NK-92 treated with Interleukin-12 subunit alpha and Interleukin-12 subunit beta, amount 100 ng/mL, for 24 hours (cell line): ENCODE data around the gene PPARG.
"Not testable (repeated sequence)": the region's sequence is repeated elsewhere in the genome, so short reads cannot be mapped to it uniquely, and the experiment has no call there.

ENCODE experiments used
- DNase-seq: peaks from one replicate; lab custom pipeline; 2025; lab: John Stamatoyannopoulos, UW

The PPARG gene

DNA sequence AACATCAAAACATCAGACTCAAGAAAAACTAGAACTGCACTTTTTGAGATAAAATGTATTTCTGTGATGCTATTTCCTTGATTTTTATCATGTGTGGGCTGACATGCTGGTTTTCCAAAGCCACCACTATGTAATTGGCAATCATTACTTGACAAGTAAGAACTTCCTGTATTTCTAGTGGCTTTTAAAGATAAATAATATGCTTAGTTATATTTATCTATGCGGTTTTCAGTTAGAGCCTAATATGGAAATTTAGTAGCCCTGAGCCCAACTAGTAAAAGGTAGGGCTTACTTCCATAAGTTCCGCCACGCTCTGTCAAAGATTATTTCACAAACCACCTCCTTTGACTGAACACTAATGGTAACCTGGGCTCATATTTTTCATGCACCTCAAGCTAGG, 91.6 kb downstream of the PPARG start:
- DNase-seq, result no peak

DNA sequence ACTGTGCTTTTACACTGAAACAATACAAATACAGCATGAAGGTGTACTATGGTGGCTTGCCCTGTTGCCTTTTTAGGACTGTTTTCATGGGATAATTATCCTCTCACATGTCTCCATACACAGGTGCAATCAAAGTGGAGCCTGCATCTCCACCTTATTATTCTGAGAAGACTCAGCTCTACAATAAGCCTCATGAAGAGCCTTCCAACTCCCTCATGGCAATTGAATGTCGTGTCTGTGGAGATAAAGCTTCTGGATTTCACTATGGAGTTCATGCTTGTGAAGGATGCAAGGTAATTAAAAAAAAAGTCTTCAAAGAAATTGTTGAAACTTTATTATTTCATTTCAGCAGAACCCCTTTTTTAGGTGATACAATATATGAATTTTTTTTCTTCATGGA, 92.3 kb downstream of the PPARG start:
- DNase-seq, result no peak

DNA sequence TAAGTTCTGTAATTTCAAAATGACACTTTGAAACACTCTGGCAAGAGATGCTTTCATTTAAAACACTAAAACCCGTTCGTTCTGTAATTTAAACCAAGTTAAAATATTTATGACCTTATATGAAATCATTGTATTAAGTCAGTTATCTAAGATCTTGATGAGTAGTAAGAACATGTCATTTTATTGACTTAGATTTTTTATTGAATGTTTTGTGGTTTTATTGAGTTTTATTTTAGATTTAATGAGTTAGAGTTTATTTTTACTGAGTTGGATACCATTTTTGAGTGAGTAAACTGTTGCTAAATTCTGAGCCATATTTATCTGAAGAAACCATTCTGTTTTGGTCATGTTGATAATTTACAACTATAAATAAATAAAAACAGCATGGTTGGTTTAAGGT, 94.3 kb downstream of the PPARG start:
- DNase-seq, result no peak

DNA sequence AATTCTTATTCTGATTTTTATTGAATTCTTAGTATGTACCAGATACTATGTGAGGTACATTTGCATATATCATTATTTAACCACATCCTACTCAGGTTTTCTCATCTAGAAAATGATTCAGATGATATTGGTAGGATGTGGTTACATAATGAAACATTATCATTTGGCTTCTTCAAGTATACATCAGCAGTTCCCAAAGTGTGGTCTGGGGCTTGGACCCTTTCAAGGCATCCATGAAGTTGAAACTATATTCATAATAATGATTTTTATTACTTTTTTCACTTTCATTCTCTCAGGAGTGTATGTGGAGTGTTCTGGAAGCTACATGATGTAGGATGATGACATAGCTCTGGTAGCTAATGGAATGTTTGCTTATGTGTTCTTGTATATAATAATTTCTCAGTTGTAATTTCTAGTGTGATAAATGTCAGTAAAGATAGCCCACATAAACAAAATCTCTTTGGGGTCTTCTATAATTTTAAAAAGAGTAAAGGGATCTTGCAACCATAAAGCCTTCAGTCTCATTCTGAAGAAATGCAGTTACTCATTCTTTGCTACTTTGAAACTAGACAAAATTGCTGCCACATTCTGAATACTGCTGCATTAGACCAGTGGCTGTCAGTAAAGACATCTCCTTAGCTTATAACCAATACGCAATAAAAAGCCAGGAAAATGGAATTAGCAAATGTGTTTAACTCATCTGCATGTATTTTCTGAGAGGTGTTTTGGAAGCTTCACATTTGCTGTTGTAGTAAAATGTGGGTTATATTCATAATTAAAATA, 95.8 kb downstream of the PPARG start:
- DNase-seq, result no peak

DNA sequence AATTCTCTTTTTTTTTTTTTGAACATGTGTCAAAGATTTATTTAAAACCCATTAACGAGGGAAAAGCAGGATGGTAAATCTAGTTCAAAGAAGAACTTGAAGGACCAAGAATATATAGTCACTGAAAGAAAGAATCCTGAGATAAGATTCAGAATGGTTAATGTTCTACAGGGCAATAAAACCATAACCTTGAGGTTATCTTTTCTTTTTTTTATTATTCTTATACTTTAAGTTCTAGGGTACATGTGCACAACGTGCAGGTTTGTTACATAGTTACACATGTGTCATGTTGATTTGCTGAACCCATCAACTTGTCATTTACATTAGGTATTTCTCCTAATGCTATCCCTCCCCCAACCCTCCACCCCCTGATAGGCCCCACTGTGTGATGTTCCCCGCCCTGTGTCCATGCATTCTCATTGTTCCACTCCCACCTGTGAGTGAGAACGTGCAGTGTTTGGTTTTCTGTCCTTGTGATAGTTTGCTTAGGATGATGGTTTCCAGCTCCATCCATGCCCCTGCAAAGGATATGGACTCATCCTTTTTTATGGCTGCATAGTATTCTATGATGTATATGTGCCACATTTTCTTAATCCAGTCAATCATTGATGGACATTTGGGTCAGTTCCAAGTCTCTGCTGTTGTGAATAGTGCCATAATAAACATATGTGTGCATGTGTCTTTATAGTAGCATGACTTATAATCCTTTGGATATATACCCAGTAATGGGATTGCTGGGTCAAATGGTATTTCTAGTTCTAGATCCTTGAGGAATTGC, 97.8 kb downstream of the PPARG start:
- not testable (repeated sequence) for DNase-seq

DNA sequence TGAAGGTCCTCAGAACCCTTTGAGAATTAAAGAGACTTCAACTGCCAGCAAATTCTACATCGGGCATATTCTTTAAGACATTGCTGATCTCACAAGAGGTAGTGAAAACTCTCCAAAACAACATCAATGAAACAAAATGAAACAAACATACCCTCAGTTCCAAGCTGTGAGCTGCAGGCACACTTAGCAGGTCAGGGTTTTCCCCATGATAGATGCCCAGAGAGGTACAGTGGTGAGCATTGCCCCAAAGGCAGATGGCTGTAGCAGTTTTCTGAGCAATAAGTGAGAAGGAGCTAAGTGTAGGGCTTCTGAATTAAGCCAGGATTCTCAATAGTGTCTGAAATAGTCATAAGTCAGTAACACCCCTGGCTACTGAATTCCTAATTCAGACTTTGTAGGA, 99.3 kb downstream of the PPARG start:
- DNase-seq, result no peak

DNA sequence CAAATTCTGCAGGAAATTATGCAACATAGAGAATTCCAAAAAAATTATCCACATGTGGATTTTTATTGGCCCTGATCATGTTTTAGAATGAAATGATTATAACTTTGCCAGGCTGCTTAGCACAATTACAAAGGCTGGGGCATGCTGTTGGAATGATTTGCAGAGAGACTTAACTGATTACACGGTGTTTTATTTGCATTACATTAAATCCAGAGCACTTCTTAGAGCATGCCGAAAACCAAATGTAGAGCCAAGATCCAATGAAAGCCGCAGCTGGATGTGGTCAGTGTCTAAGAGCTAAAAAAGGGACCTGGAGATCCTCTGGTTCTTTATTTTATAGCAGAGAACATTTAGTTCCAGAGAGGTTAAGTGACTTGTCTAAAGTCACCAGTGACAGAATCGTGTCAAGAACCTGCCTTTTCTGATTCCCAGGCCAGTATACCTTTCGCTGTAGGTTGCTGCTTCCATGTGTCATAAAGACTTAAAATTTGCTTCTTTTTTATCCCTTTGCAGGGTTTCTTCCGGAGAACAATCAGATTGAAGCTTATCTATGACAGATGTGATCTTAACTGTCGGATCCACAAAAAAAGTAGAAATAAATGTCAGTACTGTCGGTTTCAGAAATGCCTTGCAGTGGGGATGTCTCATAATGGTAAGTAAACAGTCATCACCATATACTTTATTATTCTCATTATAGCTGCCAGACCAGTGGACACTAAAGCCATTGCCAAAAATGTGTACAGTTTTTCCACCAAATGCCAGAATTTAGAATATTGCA, 103.4 kb downstream of the PPARG start:
- no peak for DNase-seq

DNA sequence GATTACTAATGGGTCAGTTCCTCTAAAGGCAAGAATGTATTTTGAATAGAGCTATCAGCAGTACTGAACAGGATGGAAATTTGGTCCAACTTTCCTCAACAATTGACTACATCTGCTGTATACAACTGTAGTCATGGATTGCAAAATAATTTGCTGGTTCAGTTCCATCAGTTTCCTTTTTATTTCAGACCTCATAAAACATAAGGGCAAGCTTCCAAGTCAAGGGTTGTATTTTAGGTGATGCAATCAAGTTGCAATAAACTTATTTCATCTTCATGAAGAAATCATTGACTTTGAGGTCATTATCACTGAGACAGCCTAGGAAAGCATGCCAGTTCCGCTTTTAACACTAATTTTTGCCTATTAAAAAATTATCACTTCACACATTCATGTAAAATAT, 105.0 kb downstream of the PPARG start:
- no peak for DNase-seq

DNA sequence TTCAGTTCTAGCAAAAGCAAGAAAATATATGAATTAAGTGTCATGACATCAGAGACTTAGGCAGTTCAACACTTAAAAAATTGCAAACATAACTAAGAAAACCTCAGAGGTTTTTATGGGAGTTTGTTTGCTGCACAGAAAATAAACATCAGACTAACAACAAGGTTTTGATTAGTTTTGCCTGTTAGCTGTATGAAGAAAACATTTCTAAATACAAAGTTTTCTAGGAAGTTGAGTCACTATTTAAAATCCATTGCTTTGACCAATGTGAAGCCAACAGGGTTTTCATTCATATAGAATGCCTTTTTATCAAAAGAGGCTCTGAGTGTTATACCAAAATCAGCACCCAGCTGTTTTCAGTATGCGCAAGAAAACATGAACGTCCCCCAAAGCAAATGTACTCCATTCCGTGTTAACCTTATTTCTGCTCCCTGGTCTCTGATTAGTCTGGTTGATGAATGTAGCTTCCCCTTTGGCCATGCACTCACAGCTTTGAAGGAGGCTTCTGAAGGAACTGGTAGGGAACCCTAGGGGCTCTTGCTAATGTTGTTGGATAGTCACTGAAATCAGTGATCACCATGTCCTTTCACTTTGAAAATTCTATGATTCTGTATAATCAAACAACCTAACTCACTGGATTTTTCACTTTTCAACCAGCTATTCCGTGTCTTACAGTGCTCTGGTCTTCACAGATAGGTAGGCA, 105.8 kb downstream of the PPARG start:
- DNase-seq, result no peak

DNA sequence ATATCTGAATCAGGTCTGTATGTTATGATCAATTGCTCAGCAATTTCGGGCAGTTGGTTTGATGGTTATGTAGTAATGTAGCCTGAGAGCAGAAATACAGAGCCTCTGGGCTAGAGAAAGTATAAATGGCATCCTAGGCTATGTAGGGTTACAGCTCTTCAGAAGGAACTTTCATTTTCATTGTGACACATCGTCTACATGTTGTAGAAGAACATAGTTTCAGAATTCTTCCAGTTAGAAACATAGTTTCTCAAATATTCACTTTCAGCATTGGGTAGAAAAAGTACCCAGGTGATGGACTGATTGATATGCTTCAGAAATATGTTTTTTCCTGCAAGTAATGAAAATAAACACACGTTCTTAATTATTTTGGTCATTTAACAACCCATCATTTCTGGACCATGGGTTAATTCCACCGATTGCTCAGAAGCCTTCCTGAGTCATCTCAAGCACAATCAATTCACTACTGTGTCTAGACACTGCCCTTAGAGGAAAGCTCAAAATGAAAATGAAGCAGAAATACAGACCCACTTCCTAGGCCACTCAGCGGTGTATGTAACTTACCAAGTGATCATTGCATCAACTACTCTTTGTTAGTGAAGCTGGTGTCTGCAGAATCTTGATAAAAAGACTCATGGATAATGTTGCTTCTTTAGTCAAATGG, 106.6 kb downstream of the PPARG start:
- DNase-seq, result no peak

DNA sequence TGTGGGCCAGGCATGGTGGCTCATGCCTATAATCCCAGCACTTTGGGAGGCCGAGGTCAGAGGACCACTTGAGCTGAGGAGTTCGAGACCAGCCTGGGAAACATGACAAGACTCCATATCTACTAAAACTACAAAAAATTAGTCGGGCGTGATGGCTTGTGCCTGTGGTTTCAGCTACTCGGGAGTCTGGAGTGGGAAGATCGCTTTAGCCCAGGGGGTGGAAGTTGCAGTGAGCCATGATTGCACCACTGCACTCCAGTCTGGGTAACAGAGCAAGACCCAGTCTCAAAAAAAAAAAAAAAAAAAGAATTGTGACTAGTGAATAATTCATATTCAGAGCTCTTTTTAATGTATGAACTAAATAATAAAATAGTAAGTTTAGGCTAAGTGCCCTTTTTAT, 107.6 kb downstream of the PPARG start:
- DNase-seq, result no peak

DNA sequence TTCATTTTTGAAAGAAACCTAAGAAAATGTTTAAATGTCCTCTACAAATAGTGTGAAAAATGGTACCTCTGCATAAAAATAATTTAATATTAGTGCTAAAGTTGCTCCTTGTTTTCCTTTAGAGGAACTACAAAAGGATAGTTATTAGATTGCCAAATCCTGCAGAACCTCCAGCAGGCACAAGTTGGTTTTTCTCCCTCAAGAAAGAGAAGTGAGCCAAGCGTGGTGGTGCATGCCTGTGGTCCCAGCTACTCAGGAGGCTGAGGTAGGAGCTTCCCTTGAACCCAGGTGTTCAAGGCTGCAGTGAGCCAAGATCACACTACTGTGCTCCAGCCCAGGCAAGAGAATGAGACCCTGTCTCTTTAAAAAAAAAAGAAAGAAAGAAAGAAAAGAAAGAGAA, 110.4 kb downstream of the PPARG start:
- no peak for DNase-seq

DNA sequence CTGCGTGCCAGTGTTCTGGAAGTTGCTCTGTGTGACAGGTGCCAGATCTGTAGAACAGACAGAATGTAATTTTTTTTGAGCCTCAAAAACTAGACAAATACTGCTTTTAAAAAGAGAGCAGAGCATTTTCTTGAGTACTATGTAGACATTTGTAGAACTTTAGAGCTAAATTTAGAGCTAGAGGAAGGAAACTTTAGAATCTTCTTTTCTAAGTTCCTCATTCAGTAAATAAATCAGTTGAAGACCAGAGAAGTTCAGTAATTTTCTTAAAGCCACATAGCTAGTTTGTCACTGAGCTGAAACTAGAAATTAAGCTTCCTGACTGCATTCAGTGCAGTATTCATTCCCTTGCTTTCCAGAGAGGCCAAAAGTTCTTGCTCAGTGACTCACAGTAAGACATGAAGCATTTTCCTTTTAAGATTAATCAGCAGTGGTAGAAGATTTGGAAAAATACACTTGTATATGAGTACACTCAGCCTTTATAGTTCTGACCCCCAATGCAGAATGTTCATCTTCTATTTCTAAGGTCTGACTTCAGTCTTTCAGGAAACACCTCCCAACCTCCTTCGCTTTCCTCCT, 111.8 kb downstream of the PPARG start:
- DNase-seq, result no peak

DNA sequence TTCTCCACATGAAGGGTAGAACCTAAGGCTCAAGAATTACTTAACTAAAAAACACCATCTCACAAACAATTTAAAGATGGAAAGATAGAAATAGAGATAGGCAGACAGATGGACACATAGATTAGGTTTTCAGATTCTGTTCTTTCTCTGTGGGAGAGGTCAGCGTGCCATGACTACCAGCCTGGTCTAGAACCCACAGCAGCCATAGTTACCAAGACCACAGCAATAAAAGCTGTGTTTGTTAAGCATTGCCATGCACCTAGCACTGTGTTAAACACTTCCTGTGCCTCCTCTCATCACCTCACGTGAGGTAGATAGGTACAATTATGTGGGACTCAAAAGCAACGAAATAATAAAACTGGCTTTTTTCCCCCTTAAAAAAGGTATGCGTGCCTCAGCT, 112.3 kb downstream of the PPARG start:
- DNase-seq, result no peak

DNA sequence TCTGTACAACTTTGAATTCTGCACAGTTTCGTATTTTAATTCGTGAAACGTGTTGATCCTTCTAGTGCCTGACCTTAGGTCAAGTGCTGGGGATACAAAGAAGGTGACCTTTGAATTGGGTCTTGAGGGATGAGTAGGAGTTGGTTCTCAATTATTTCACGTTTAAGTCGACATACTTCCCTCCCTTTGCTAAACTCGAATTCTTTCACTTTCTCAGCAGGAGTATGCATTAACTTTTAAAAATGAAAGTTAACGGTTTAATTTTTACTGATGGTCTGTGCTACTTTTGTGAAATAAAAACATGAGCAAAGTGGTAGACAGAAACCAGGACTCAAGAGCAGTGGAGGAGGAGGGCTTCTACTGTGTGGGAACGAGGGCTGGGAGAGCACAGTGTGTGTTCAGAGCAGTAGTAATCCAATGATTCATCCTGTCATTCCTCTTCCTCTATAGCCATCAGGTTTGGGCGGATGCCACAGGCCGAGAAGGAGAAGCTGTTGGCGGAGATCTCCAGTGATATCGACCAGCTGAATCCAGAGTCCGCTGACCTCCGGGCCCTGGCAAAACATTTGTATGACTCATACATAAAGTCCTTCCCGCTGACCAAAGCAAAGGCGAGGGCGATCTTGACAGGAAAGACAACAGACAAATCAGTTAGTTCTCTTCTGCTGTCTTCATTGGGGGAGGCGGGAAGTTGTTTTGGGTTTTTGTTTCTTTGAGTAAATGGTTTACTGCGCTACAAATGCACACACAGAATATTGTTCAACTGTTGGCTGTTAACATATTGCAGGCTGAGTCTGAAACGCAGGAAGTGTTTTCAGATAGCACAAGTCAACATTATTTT, 116.8 kb downstream of the PPARG start:
- DNase-seq, result no peak

DNA sequence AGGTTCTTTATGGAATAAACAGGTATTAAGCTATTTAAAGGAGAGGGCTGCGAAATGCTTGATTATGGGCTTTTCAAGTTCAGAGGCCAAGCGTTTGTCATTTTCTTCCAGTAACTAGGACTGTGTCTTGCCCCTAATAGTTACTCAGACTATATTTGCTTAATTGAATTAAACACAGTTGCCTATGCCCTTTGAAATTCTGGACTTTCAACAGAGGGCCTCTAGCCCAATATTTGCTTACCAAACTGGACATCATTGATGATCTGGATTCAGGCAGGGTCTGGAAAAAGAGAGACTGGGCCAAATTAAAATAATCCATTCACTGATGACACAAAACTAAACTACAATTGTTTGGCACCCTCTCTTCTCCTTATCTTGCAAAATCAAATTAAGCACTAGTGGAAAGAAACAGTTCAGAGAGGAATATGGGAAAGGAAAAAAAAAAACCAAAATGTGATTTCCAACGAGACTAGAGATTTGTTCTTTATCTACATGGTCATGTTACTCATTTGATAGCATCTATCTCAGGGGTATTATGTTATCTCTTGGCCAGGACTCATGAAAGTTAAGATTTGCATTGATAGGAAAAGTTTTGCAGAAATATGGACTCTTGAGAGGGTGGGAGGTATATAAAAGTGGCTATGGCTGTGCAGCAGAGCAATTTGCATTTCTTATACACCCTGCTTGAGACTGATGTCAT, 120.3 kb downstream of the PPARG start:
- no peak for DNase-seq

DNA sequence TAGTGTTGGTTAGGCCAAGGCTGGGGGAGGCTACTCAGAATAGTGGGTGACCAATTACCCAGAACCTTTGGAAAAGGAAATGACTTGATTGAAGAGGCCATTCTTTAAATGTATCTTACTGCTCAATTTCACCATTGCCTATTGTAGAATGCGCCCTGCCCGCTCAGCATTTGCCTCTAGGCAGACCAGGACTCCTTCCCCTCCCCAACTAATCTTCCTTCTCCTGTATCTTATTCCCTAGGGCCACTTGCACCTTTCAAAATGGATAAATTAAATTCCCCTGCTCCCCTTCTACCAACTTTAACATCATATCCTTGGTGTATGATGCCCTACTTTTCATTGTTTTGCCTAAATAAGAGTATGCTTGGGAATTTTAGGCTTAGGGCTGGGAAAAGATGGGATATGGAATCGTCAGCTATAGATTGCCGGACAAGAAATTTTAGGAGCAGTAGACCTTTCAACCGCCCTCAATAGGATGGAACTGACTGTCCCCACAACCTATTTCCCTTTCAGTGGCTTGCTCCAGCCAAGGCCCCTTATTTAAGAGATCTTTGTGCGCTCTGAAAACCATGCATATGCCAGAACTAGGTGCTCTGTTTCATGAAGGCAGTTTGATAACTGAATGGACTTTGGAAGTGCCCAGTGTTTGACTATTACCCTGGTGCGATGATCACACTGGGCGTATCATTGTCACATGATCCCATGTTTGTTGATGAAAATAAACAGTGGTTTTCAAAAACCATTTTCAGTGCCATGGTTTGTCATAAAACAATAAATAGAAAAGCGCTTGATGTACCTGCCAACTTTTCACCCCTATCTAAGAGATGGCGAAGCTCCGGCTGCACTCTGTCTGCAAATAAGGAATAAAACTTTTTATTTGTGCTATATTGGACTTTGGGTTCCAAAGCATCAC, 121.1 kb downstream of the PPARG start:
- no peak for DNase-seq

DNA sequence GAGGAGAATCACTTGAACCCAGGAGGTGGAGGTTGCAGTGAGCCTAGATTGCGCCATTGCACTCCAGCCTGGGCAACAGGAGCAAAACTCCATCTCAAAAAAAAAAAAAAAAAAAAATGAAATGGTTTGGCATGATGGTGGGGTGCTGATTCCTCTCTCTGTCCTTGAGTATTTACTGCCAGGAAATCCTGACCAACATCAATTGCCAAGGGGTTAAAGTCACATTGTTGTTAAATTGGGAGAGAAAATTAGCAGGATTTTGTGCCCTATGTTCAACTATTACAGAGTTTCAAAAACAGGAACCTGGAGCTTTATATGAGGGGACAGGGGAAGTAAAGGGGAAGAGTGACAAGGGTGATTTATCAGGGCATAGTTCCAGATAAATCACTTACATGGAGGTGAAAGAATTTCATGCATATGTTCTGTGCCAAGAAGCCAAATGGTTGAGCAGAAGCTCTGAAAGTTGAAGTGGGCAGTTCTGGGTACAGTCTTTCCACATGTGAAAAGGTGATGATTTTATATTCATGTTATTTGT, 124.9 kb downstream of the PPARG start:
- no peak for DNase-seq
